Testis (tissue), 3 donors: ENCODE measurements around the gene PILRB. TPM values are rescaled to one million over a fixed set of nuclear protein-coding genes. Genes with fewer than 3 reads are reported as not detected.

Experiments used
- DNase-seq: peaks from one replicate; pipeline ENCODE4 v3.0.0-alpha.2; 2019
- H3K27ac ChIP-seq, 2 donors: fragments of 200-600 bp; sonication (generic); one replicate each; pipeline ENCODE4 v1.5.1; 2019
- H3K27me3 ChIP-seq: fragments of 200-600 bp; sonication (generic); one replicate; pipeline ENCODE4 v1.5.1; 2019
- H3K36me3 ChIP-seq: fragments of 200-600 bp; sonication (generic); one replicate; pipeline ENCODE4 v1.5.1; 2017; ENCODE audit warnings: low read depth; ENCODE audit errors: missing control alignments
- H3K4me1 ChIP-seq: fragments of 200-600 bp; sonication (generic); one replicate; pipeline ENCODE4 v1.5.1; 2019
- H3K4me3 ChIP-seq, 2 donors: fragments of 200-600 bp; sonication (generic); one replicate each; pipeline ENCODE4 v1.5.1; 2017 to 2019
- H3K9me3 ChIP-seq: fragments of 200-600 bp; sonication (generic); one replicate; pipeline ENCODE4 v1.5.1; 2017
- POLR2A ChIP-seq: fragments of 450-650 bp; IDR thresholded peaks from one replicate; pipeline ENCODE4 v1.6.1; 2017; ENCODE audit warnings: antibody characterized with exemption, mild to moderate bottlenecking, moderate library complexity
- WGBS, 2 donors: methylation state at CpG; one replicate each; pipeline ENCODE4 v1.1.5; 2018; 5-methylcytosine and 5-hydroxymethylcytosine counted together
- intact Hi-C: fragments of 100-400 bp; cut with DNase I; formaldehyde crosslinking; loops from one replicate; pipeline ENCODE4 v1.15.1; 2023; ENCODE audit warnings: low total_unique reads
- polyA plus RNA-seq: library from polyadenylated mRNA; stranded (reverse); fragments of 350-450 nt; fragmentation: Illumina TruSeq; extraction: RNeasy Lipid Tissue Mini Kit (QIAGEN cat#74804); gene quantifications from one replicate; pipeline ENCODE4 v1.2.3, GENCODE V29; 2014; ENCODE audit warnings: low read depth, low replicate concordance; ENCODE audit not compliant: insufficient read depth
- total RNA-seq, 2 donors: library from RNA; depleted of rRNA; stranded (reverse); fragments of >200 nt; gene quantifications; one replicate each; pipeline ENCODE4 v1.2.3, GENCODE V29; 2016
- TF ChIP-seq, protein P1 (sequence below), 3 experiments: fragments of 450-650 bp in 2 of 3; fragments of 200-600 bp in 1 of 3; sonication (generic) in 1 of 3; IDR thresholded peaks; one replicate each; pipeline ENCODE4 v1.5.1; 2016 to 2019; ENCODE audit warnings: antibody characterized with exemption in 3 of 3, mild to moderate bottlenecking in 2 of 3, moderate library complexity in 1 of 3

The PILRB gene
- total and polyA plus RNA-seq, 3 donors from 2014 or later: 126 to 258 (median 155) TPM

DNA sequence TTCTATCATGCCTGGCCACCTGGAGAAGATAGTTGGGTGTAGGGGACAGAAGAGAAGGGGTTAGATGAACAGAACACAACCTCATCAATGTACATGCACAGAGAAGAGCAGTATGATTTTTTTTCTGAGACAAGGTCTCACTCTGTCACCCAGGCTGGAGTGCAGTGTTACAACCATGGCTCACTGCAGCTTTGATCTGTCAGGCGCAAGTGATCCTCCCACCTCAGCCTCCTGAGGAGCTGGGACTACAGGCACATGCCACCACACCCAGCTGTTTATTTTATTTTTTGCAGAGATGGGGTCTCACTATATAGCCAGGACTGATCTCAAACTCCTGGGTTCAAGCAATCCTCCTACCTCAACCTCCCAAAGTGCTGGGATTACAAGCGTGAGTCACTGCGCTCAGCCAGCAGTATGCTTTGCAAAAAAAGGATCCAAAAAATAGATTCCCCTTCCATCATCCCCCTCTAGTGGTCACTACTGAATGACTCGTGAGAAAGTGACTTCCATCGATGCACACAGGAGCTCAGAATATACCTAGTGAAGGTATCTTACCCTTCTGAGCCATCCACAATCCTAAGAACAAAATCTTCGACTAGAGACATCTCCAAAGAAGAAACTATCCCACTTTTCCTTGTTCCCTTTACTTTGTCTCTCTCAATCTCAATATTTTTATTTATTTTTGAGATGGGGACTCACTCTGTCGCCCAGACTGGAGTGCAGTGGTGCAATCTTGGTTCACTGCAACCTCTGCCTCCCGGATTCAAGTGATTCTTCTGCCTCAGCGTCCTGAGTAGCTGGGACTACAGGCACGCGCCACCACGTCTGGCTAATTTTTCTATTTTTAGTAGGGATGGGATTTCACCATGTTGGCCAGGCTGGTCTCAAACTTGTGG, 49.6 kb downstream of the PILRB start:
- intact Hi-C loops: loop anchor here (10.0 kb wide), 1 partner anchor 63 kb away; no protein-coding TSS in a partner anchor
- peak; percentile 46 for DNase-seq
- Histone ChIP-seq H3K4me3 (no peak overlapping the region), H3K4me1 (peaks cover 4% of the 10 kb centered on the region), H3K36me3 (no peaks in the 10 kb centered on the region), H3K27ac (no peak overlapping the region), H3K9me3 (no peaks in the 10 kb centered on the region), H3K27me3 (no peaks in the 10 kb centered on the region)
- TF ChIP-seq, protein P1, sequence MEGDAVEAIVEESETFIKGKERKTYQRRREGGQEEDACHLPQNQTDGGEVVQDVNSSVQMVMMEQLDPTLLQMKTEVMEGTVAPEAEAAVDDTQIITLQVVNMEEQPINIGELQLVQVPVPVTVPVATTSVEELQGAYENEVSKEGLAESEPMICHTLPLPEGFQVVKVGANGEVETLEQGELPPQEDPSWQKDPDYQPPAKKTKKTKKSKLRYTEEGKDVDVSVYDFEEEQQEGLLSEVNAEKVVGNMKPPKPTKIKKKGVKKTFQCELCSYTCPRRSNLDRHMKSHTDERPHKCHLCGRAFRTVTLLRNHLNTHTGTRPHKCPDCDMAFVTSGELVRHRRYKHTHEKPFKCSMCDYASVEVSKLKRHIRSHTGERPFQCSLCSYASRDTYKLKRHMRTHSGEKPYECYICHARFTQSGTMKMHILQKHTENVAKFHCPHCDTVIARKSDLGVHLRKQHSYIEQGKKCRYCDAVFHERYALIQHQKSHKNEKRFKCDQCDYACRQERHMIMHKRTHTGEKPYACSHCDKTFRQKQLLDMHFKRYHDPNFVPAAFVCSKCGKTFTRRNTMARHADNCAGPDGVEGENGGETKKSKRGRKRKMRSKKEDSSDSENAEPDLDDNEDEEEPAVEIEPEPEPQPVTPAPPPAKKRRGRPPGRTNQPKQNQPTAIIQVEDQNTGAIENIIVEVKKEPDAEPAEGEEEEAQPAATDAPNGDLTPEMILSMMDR (IDR thresholded peaks at IDR 0.05): peak; percentile 54 to 76 (median 74)
- TF ChIP-seq POLR2A: no peak
- 63 to 66% methylated on average over 12 of the region's 12 CpGs for WGBS, 2 donors

DNA sequence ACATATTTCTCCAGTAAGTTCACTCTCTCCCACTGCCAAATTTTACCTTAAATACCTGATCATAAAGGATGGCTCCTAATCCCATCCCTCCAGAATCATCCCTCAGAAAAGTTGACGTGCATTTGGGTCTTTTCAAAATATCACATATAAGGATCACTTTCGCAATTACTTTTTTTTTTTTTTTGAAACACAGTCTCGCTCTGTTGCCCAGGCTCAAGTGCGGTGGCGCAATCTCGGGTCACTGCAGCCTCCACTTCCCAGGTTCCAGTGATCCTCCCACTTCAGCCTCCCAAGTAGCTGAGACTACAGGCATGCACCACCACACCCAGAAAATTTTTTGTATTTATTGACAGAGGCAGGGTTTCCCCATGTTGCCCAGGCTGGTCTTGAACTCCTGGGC, 53.2 kb downstream of the PILRB start:
- intact Hi-C loops: no loop called here
- no peak for DNase-seq
- no peak overlapping the region for H3K27ac ChIP-seq
- H3K27me3 ChIP-seq: no peaks in the 10 kb centered on the region
- TF ChIP-seq, protein P1 (IDR thresholded peaks at IDR 0.05): no peak
- no peak for TF ChIP-seq POLR2A
- 94 to 98% methylated on average over 6 of the region's 6 CpGs for WGBS, 2 donors
- H3K4me1 ChIP-seq: peaks cover 4% of the 10 kb centered on the region
- H3K4me3 ChIP-seq: no peak overlapping the region
- H3K9me3 ChIP-seq: no peaks in the 10 kb centered on the region
- H3K36me3 ChIP-seq: no peaks in the 10 kb centered on the region

DNA sequence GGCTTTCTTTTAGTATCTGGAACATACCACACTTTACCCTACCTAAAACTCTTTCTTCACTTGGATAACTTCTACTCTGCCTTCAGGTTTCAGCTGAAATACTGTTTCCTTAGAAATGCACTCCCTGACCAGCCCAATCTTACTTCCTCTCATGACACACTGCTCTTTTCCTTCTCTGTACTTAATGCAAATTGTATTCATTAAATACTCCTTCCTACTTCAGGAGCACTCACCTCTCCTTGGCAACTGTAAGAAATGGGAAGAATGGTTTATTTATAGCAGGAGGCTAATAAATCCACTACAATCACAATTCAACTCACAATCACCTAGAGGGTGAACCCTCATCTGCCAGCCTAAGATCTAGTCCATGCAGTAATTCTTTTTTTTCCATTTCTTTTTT, 55.4 kb downstream of the PILRB start:
- no peak overlapping the region for H3K27ac ChIP-seq
- no peaks in the 10 kb centered on the region for H3K36me3 ChIP-seq
- intact Hi-C loops: no loop called here
- H3K9me3 ChIP-seq: no peaks in the 10 kb centered on the region
- no peaks in the 10 kb centered on the region for H3K27me3 ChIP-seq
- H3K4me1 ChIP-seq: no peaks in the 10 kb centered on the region
- DNase-seq: no peak
- no peak overlapping the region for H3K4me3 ChIP-seq
- TF ChIP-seq, protein P1 (IDR thresholded peaks at IDR 0.05): no peak
- TF ChIP-seq POLR2A: no peak

DNA sequence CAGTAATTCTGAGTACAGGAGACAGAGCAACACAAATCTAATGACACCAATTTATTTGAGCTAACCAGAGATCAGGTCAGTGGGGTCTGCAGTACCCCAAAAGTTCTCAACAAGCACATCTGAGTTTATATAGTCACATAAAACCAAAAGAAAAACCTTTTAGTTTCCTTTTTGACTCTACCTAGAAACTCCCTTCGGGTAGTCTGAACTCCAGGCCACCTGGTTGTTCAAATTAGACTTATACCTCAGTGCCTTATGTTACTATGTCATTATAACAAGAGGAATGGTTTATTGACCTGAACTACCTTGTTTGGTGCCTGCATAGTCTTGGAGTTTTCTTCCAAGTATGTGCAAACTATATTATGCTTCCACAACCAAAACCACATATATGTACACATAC, 56.0 kb downstream of the PILRB start:
- intact Hi-C loops: no loop called here
- DNase-seq: no peak
- Histone ChIP-seq H3K27me3 (no peaks in the 10 kb centered on the region), H3K4me1 (no peaks in the 10 kb centered on the region), H3K4me3 (no peak overlapping the region), H3K27ac (no peak overlapping the region), H3K36me3 (no peaks in the 10 kb centered on the region), H3K9me3 (no peaks in the 10 kb centered on the region)
- WGBS, 2 donors: 88 to 90% methylated on average over 1 of the region's 1 CpG
- TF ChIP-seq POLR2A: no peak
- TF ChIP-seq, protein P1 (IDR thresholded peaks at IDR 0.05): no peak

DNA sequence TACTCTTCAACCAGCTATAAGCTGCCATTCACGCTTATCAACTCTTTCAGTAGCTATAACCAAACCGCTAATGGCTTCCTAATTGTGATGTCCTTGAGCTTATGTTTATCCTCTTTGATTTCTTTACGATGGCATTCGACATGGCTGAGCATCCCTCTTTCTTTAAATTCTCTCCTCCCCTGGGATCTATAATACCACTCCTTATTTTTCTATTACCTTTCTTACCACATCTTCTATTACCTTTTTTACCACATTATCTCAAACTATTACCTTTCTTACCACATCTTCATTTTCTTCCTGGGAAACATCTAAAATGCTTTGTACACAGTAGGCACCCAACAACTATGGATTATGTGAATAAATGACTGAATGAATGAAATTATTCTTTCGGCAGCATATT, 57.5 kb downstream of the PILRB start:
- DNase-seq: no peak
- Histone ChIP-seq H3K9me3 (no peaks in the 10 kb centered on the region), H3K4me3 (no peak overlapping the region), H3K4me1 (no peaks in the 10 kb centered on the region), H3K27me3 (no peaks in the 10 kb centered on the region), H3K36me3 (no peaks in the 10 kb centered on the region), H3K27ac (no peak overlapping the region)
- intact Hi-C loops: no loop called here
- WGBS, 2 donors: 85 to 89% methylated on average over 5 of the region's 5 CpGs
- no peak for TF ChIP-seq POLR2A
- TF ChIP-seq, protein P1 (IDR thresholded peaks at IDR 0.05): no peak
